HG03469 (cell line): Measurements from ENCODE around the gene MAL.
"Not testable (repeated sequence)": the region's sequence is repeated elsewhere in the genome, so short reads cannot be mapped to it uniquely, and the experiment has no call there.

Experiments
- ATAC-seq: cut with Tn5 transposase; IDR thresholded peaks from one replicate; pipeline ENCODE4 v1.9.1; 2021; ENCODE audit warnings: mild to moderate bottlenecking, moderate library complexity, moderate number of reproducible peaks; ENCODE audit not compliant: unreplicated experiment

Gene MAL

DNA sequence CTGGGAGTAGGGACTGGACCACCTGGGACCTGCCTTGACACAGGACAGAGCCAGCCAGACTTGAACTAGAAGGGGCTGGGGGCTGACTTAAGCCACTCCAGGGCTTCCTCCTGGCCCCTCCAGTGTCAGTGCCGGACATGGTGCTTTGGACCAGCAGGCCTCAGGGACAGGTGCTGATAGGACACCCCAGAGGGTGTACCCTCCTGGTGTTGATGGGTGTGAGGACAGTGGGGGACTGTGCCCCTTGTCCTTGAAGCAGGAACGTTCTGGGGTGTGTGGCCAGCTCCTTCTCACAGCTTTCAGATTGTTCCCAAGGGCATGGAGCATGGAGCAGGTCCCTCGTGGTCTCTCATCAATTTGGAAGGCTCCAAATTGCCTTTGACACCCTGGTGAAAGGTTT lies 6.8 kb downstream of the MAL start:
- ATAC-seq, result no peak

DNA sequence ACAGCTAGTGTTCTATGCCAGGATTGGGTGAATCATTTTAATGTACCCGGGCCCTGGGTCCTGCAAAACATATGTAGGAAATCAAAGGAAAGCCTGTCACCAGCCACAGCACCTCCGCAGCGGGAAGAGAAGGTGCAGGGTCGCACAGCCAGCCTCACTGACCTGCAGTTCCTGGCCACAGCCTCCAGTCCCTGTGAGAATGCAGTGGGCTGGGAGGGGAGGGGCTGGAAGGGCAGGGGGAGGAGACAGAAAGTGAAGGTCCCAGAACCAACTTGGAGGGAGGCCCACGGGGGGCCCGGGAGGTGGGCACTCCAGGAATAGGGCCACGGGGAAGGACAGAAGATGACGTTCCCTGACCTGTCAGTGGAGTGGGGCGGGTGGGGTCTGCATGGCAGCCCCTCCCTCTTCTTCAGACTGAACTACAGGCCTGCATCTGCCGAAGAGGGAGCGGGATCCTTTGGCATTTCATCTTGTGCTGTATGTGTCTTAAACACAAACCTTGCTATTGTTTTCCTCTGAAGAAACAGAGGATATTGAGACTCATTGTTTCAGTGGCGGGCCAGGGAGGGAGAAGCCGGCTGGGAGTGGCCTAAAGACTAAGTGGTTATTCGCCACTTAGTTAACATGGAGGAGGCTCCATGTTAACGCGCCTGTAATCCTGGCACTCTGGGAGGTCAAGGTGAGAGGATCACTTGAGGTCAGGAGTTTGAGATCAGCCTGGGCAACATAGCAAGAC lies 7.5 kb downstream of the MAL start:
- no peak for ATAC-seq

DNA sequence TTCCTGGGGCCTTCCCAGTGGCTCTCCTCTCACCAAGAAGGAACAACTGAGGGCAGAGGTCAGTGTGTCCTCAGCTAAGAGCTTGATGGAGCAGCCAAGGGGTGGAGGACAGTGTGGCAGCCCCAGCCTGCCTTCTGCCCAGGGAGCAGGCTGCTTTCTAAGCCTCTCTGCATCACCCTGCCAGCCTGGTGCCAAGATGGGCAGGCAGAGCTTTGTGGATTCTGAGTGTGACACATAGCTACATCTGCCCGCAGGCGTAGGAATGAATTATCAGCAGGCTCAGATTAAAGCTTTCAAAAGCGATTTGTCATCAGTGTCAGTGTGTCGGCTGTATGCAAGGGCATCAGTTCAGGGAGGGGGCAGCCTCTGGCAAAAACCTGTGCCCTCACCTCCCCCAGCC lies 8.7 kb downstream of the MAL start:
- ATAC-seq, result no peak

DNA sequence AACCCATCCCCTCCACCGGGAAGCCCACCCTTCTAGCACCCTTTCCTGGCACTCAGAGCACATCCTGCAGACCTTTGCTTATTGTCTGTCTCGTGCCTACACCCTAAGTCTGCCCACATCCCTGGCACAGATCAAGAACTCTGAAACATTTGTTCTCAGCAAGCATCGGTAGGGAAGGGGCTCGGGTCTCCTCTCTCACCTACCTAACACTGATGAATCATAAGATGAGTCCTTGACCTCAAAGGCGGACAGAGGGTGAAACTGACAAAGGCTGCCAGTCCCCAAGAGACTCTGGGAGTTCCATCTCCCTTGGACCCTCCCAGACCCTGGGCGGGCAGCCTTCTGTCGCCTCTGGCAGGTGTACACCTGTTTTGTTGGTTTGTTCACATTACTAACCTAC lies 9.3 kb downstream of the MAL start:
- no peak for ATAC-seq

DNA sequence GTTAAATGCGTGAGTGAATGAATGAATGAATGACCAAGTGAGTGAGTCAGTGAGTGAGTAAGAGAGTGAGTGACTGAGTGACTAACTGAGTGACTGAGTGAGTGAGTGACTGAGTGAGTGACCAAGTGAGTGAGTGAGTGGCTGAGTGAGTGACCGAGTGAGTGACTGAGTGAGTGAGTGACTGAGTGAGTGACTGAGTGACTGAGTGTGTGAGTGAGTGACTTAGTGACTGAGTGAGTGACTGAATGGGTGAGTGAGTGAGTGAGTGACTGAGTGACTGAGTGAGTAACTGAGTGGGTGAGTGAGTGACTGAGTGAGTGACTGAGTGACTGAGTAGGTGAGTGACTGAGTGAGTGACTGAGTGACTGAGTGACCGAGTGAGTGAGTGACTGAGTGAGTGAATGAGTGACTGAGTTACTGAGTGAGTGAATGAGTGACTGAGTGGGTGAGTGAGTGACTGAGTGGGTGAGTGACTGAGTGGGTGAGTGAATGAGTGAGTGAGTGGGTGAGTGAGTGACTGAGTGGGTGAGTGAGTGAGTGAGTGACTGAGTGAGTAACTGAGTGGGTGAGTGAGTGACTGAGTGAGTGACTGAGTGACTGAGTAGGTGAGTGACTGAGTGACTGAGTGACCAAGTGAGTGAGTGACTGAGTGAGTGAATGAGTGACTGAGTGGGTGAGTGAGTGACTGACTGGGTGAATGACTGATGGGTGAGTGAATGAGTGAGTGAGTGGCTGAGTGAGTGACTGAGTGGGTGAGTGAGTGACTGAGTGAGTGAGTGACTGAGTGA lies 11.3 kb downstream of the MAL start:
- no peak for ATAC-seq

DNA sequence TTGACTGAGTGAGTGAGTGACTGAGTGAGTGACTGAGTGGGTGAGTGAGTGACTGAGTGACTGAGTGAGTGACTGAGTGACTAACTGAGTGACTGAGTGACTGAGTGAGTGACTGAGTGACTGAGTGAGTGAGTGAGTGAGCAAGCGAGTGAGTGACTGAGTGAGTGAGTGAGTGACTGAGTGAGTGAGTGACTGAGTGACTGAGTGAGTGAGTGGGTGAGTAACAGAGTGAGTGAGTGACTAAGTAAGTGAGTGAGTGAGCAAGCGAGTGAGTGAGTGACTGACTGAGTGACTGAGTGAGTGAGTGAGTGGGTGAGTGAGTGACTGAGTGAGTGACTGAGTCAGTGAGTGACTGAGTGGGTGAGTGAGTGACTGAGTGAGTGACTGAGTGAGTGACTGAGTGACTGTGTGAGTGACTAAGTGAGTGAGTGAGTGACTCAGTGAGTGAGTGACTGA lies 11.9 kb downstream of the MAL start:
- no peak for ATAC-seq

DNA sequence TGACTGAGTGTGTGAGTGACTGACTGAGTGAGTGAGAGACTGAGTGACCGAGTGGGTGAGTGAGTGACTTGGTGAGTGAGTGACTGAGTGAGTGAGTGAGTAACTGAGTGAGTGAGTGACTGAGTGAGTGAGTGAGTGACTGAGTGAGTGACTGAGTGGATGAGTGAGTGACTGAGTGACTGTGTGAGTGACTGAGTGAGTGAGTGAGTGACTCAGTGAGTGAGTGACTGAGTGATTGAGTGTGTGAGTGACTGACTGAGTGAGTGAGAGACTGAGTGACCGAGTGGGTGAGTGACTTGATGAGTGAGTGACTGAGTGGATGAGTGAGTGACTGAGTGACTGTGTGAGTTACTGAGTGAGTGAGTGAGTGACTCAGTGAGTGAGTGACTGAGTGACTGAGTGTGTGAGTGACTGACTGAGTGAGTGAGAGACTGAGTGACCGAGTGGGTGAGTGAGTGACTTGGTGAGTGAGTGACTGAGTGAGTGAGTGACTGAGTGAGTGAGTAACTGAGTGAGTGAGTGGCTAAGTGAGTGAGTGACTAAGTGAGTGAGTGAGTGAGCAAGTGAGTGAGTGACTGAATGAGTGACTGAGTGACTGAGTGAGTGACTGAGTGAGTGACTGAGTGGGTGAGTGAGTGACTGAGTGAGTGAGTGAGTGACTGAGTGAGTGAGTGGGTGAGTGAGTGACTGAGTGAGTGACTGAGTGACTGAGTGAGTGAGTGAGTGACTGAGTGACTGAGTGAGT lies 12.5 kb downstream of the MAL start:
- not testable (repeated sequence) for ATAC-seq

DNA sequence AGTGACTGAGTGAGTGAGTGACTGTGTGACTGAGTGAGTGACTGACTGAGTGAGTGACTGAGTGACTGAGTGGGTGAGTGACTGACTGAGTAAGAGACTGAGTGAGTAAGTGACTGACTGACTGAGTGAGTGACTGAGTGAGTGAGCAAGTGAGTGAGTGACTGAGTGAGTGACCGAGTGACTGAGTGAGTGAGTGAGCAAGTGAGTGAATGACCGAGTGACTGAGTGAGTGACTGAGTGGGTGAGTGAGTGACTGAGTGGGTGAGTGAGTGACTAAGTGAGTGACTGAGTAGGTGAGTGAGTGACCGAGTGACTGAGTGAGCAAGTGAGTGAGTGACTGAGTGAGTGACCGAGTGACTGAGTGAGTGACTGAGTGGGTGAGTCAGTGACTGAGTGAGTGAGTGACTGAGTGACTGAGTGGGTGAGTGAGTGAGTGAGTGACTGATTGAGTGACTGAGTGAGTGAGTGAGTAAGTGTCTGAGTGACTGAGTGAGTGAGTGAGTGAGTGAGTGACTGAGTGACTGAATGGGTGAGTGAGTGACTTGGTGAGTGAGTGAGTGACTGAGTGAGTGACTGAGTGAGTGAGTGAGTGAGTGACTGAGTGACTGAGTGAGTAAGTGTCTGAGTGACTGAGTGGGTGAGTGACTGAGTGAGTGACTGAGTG lies 13.3 kb downstream of the MAL start:
- no peak for ATAC-seq

DNA sequence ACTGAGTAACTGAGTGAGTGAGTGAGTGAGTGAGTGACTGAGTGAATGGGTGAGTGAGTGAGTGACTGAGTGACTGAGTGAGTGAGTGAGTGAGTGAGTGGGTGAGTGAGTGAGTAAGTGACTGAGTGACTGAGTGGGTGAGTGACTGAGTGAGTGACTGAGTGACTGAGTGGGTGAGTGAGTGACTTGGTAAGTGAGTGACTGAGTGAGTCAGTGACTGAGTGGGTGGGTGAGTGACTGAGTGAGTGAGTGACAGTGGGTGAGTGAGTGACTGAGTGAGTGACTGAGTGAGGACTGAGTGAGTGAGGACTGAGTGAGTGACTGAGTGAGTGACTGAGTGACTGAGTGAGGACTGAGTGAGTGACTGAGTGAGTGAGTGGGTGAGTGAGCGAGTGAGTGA lies 13.9 kb downstream of the MAL start:
- ATAC-seq, result no peak

DNA sequence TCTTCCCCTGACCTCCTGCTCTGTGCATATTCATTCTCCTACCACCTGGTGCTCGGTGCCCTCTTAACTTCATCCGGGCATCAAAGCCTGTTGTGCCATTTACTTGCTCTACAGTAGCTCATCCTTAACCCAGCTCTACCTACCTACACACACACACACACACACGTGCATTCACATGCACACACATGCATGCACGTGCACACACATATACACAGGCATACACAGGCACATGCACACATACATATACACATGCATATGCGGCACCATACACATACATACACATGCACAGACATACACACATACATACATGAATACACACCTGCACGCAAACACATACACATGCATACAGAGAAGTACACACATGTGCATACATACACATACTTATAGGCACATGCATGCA lies 14.5 kb downstream of the MAL start:
- no peak for ATAC-seq

DNA sequence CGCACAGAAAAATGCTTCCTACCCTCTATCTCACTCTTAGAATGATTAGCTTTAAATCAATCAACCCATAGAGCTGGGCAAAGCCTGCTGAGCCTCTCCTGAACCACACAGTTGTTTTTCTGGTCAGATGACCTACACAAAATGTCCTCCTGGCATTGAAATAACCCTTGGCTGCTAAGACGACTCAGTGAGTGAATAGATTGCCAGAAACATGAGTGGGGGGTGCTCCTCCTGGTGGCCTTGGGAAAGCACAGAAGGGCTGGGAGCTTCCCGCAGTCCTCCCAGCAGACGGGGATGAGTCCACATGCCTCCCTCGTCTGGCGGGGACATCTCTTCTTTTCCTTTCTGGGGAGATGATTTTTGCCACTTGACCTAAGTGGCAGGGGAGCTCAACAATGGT lies 14.9 kb downstream of the MAL start:
- no peak for ATAC-seq

DNA sequence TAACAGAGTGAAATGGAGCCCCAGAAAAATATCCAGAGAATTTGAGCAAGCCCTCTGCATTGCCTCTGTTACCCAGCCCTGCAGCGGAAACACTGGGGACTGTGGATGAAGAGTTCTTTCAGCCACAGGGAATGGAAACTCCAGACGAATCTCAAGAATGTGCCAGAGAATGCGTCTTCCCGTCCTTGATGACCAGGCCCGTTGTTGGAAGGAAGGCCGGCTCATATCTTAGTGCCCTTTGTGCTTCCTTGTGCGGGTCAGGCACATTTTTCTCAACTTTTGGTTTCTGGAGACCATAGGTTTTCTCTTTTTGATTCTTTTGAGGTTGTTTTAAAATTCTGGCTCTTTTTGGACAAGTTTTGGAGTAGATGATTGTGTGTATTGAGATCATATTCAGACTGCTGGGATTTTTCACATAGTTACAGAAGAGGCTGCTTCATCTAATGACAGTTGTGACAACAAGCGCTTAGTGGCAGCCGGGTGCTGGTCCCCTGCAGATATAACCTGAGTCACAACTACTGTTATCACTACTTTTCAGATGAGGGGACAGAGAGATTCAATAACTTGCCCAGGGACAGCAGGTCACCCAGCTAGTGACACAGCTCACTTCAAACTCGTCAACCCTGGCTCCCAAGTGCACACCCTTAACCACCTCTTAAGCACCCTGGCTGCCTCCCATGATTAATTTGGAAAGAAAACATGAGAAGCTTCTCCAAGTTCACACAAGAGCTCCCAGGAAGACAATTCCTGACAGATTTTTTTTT lies 15.7 kb downstream of the MAL start:
- ATAC-seq, result no peak

DNA sequence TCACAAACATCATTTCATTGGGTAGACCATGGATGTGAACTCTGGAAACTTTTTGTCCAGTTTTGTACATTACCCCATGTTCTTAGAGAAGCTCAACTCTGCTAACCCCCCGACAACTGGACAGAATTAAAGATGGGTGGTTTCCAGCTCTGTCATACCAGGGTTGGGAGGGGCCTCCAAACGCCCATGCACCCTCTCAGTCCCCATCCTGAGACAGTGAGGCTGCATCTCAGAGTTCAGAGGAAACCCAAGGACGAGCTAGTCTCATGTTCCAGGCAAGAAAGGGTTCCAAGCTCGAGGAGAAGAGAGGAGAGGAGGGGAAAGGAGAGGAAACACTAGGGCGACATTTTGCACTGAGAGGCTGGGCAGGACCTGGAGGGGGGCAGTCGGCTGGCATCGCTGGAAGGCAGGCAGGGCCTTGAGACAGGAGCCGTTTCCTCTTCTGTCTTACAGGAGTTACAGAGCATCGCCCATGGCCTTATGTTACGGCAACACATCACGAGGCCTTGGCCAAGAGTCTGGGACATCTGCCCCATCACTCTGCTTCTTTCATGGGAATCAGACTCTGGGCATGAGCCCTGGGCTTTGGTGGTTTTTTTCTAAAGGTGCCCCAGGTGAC lies 16.4 kb downstream of the MAL start:
- no peak for ATAC-seq

DNA sequence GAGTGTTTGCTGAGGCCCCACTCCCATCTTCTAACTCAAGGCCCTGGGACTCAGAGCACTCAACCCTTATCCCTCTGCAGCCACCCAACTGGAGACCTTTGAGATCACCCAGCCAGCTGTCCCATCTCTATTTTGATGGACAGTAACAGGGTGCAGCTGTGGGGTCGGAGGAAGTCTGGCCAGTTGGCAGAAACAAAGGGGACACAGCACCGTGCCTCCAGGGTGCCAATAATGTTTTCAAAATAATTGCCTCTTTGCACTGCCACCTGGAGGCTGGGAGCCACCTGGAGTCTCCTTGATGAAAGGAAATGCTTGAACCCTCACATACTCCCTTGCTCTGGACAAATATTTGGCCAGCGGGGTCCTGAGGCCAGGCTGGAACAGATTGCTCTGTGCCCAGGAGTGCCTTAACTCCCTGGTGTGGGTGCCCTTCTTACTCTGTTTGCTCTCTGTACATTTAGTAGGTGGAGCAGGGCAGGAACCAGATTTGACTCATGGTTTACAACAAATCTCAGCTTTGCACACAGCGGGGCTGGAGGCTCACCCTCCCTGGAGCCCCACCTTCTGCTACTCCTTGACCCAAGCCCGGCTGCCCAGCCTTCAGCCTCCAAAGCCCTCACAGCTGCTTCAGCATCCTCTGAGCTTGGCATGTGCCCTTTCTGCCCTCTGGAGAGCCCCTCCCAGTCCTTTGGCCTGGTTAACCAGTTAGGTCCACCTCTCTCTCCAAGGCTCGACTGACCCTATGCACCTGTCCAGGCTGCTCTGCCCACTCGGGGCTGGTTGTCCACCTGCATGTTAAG lies 17.2 kb downstream of the MAL start:
- ATAC-seq, result no peak

DNA sequence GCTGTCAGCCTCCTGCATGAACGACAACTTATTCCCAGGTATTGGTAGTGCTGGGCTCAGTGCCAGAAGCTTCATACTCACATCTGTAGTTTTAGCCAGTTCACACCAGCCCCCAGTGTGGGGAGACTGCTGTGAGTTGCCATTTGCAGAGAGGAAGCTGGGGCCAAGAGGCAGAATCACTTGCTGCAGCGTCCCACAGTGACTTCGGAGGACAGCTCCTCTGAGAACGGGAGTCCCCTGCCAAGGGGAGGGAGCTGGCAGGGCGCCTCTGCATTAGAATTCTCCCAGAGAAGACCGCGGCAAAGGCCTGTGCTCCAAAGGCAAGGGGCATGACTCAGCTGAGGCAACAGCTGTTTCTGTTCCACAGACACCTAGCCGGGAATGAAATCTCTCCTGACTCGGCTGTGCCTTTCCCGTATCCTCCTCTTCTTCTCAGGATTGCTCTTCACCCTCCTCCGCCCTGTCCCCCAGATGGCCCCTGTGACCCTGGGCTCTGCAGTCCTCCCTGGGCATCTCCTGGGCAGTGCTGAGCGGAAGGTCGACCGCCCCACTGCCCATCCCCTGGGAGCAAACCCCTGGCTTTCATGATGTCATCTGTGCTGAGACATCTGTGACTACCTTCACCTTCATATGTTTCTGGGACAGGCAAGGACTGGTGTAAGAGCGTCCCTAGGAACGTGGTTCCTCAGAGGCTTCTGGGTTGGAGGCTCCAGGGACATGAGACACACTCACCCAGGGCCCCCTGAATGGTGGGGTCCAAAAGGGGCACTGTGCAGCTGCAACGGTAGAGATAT lies 18.0 kb downstream of the MAL start:
- ATAC-seq, result no peak

DNA sequence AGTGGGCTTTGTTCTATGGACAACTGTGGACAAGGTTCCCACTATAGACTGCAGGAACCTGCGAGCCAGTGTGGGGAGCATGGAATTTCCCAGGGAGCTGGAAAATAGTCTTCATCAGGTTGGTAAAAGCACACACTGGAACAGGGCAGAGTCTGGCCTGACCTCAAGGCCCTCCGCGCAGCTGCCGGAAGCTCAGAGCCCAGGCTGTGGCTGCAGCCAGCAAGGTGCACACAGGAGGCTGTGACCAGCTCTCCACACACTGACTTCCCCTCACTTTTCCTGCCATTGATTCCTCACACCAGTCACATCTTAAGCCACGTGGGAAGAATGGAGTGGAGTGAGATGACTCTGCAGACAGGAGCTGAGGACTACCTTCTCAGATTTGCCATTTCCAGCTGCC lies 19.1 kb downstream of the MAL start:
- ATAC-seq, result no peak

DNA sequence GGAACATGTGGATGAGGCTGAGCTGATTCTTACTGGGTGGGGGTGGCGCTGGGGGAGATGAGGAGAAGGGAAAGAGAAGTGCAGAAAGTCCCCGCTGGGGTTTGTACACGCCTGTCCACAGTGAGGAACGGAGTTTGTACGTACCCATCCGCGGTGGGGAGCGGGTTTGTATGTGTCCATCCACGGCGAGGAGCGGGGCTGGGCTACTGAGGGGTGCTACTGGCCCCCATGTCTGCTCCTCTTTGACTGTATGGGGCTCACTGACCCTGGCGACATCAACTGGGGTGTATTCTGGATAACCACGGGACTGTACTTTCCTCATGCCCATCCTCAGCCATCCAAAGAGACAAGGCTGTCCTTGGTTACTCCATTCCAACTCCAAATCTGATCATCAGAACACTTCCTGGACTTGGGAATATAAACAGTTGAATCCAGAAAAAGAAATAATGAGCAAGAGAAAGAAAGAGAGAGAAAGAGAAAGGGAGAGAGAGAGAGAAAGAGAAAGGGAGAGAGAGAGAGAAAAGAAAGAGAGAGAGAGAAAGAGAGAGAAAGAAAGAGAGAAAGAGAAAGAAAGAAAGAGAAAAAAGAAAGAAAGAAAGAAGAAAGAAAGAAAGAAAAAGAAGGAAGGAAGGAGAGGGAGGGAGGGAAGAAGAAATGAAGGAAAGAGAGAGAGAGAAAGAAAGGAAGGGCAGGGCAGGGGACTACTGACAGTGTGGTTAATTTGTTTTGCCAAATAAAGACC lies 21.0 kb downstream of the MAL start:
- no peak for ATAC-seq
